Retina (tissue), 1 donor: ENCODE results near the gene MAT2B.
A peak's percentile ranks its signal among the peaks of the same experiment; 100 is the strongest.

Experiments used
- DNase-seq: peaks from one replicate; pipeline ENCODE4 v3.0.0-alpha.2; 2016

MAT2B gene

DNA sequence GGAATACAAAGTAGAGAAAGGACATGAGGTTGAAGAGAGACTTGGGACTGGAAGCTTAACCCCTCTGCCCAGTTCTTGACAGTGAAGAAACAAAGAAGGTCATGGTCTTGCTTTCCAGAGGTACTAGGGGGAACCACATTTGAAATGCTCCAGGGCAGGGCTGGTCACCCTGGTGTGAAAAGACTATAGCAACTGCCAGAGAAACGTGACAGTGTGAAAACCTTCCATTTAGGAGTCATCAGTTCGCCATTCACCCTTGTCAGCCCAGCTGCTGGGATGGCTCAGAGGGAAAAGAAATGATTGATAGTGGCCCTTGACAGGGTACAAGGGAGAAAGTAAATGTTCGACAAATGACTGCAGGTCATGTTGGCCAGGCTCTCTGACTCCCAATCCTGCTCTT, 56.7 kb downstream of the MAT2B start:
- no peak for DNase-seq

DNA sequence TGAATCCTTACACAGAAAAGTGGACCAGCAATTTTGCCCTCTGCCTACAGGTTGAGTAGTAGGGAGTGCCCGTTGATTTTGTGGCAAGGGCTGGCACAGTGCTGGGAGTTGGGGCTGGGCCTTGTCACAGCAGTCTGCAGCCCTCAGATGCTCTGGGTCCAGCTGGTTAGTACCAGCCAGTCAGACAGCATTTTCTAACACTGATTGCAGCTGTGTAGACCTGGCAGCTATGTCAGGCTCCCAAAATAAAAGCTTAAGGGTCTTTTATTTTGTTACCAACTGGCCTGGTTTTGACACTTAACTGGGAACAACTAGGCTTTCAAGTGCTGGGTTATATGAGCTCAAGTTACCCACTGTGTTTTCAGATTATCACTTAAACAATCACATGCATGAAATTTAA, 57.7 kb downstream of the MAT2B start:
- no peak for DNase-seq

DNA sequence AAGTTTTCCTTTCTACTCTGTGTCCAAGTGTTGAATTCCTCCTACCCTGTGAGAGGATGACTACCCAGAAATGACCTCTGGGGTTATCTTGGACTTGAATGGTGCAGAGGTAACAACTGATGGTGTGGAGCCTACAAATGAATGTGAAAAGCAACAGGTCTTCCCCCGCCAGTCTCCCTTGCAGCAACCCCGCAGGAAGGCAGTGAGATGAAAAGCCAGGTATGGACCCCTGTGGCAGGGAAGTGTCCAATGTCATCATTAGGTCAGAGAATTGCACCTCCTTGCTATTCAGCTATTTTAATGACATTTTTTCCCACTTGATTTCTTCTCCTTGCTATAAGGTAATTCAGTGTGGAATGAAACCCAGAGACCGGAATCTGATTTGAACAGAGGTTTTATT, 58.5 kb downstream of the MAT2B start:
- DNase-seq: peak; percentile 27

DNA sequence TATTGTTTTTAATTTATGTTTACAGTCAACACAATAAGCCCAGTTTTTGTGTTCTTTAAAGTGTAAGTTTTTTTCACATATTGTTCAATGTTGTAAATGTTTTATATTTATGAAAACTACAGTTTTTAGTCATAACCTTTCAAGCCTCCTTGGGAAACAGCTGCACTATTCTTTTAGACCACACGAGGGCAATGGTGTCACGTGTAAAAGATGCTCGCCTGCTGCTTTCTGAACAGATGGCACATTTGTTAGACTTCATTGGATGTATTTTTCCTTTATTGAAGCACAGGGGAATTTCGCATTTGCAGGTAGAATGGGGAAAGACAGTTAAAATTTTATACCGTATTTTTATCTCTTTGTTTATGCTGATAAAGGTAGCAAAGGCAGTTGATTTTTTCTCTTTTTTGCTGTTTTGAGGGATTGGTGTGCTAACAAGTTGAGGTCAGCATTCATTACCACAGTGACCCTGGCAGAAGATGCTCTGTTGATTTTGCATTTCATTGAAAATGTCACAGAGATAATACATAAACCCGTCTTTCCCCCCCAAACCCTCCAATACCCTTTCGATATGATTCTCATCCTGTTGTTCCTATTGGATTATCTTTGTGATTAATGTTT, 59.0 kb downstream of the MAT2B start:
- DNase-seq: peak; percentile 81

DNA sequence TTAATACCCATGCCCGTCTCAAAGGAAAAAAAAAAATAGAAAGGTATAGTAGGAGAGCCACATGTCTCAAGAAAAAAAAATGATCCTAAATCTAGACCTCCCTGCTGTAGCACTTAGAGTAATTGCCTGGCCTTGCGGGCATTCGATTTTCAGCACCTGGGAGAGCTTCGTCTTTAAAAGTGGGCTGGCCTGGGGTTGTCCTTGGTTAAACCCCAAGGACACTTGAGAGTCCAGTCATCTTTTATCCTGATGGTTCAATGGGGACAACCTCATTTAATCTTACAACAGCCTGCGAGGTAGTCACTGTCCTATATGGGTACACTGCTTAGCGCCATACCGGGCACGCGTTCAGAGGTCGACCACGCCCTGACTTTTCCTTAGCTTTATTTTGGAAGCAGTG, 60.1 kb downstream of the MAT2B start:
- DNase-seq: no peak

DNA sequence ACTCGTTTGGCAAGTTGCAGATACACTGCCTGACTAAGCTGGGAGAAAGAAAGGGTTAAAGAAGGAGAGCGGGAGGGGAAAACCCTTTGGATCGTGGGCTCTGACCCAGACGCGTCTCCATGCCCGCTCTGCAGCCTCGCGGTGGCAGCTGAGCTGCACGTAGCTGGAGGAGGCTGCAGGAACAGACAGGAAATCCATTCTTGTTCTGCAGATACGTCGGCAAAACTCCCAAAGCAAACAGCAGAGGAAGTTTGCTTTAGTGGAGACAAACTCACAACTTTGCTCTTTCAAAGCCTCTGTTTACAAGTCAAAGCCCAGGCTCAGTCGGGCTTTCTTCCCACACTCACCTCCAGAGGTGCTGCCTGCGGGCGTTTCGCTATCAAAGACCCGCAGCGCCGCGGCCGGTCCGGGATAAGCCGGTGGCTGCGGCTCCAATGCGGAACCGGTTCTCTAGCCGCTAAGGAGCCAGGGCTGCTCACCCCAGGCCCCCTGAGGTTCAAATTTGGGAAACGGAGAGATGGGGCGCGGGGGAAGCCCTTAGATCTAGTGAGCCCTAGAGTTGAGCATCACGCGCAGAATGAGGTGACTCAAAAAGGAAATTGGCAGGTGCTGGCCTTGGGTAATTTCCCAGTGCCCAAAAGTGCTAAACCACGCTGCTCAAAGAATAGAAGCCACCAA, 60.7 kb downstream of the MAT2B start:
- DNase-seq: peak; percentile 82

DNA sequence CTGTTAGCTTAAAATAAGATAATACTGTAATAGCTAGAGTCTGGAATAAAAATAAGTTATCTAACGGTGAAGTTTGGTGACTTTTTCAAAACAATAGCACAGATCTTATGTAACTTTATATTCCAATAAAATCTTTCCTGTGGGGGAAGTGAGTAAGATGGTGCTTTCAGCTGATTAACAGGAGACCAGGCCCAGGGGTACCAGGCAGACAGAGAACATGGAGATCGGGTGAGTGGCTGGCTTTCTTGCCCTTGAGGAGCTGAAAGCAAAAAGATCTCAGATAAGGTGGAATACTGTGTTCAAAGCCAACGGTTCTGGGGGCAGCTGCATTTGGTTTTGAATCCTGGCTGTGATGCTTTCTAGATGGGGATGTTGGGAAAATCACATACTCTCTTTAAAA, 61.3 kb downstream of the MAT2B start:
- DNase-seq: peak; percentile 17

DNA sequence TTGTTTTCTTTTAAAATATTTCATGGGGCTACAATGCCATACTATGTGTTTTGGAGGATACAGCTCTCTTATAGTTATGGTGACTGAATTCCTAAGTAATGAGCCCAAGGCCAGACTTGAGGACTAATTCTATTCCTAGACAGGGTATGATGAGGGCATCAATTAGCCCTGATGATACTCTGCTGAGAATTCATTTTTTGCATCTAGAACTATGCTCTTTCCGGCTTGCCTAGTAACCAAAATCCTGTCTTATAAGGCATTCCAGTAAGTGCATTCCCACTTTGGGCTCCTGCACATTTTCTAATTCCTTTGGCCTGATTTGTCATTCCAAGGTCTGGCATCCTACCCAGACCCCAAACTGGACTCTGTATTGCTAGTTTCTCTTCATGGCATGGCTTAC, 62.4 kb downstream of the MAT2B start:
- no peak for DNase-seq
